ENCODE data around the gene PLRG1.

Gene PLRG1

GRCh38 chr4:154569584-154569983, 19.4 kb upstream of the PLRG1 start:
- no peaks in the 10 kb centered on the region for H3K36me3 ChIP-seq (ENCODE audit: insufficient read depth)
- no peaks in the 10 kb centered on the region for H3K4me1 ChIP-seq (ENCODE audit: low read depth, poor library complexity, severe bottlenecking)
- no peak overlapping the region for H3K4me3 ChIP-seq (IDR thresholded peaks at IDR 0.05; ENCODE audit: insufficient read depth, low read depth, low read length)
- H3K79me2 ChIP-seq (ENCODE audit: insufficient read depth, low read depth): no peaks in the 10 kb centered on the region
- no peak overlapping the region for H3K9ac ChIP-seq
- no peak overlapping the region for H3K27ac ChIP-seq
- H2AFZ ChIP-seq (ENCODE audit: low read depth): no peak overlapping the region
- H3K27me3 ChIP-seq (ENCODE audit: insufficient read depth, low read depth): no peaks in the 10 kb centered on the region
- H4K20me1 ChIP-seq (ENCODE audit: insufficient read depth): no peaks in the 10 kb centered on the region
- no peak overlapping the region for H3K4me2 ChIP-seq
- TF ChIP-seq CTCF (conservative IDR thresholded peaks at IDR 0.05; ENCODE audit: low read depth, low read length): no peak

GRCh38 chr4:154569028-154569427, 18.8 kb upstream of the PLRG1 start:
- H3K36me3 ChIP-seq (ENCODE audit: insufficient read depth): no peaks in the 10 kb centered on the region
- H3K27me3 ChIP-seq (ENCODE audit: insufficient read depth, low read depth): no peaks in the 10 kb centered on the region
- no peak overlapping the region for H2AFZ ChIP-seq (ENCODE audit: low read depth)
- no peaks in the 10 kb centered on the region for H4K20me1 ChIP-seq (ENCODE audit: insufficient read depth)
- no peak overlapping the region for H3K4me2 ChIP-seq
- no peak for TF ChIP-seq CTCF (conservative IDR thresholded peaks at IDR 0.05; ENCODE audit: low read depth, low read length)
- no peaks in the 10 kb centered on the region for H3K4me1 ChIP-seq (ENCODE audit: low read depth, poor library complexity, severe bottlenecking)
- no peak overlapping the region for H3K9ac ChIP-seq
- no peaks in the 10 kb centered on the region for H3K79me2 ChIP-seq (ENCODE audit: insufficient read depth, low read depth)
- no peak overlapping the region for H3K27ac ChIP-seq
- no peak overlapping the region for H3K4me3 ChIP-seq (IDR thresholded peaks at IDR 0.05; ENCODE audit: insufficient read depth, low read depth, low read length)

GRCh38 chr4:154566639-154567204, 16.5 kb upstream of the PLRG1 start:
- Histone ChIP-seq H3K4me3 (IDR thresholded peaks at IDR 0.05; ENCODE audit: insufficient read depth, low read depth, low read length) (no peak overlapping the region), H3K36me3 (ENCODE audit: insufficient read depth) (no peaks in the 10 kb centered on the region), H3K4me2 (no peak overlapping the region), H3K9ac (no peak overlapping the region), H3K4me1 (ENCODE audit: low read depth, poor library complexity, severe bottlenecking) (no peaks in the 10 kb centered on the region), H3K27me3 (ENCODE audit: insufficient read depth, low read depth) (no peaks in the 10 kb centered on the region), H3K79me2 (ENCODE audit: insufficient read depth, low read depth) (no peaks in the 10 kb centered on the region), H2AFZ (ENCODE audit: low read depth) (no peak overlapping the region), H3K27ac (no peak overlapping the region), H4K20me1 (ENCODE audit: insufficient read depth) (no peaks in the 10 kb centered on the region)
- TF ChIP-seq CTCF (conservative IDR thresholded peaks at IDR 0.05; ENCODE audit: low read depth, low read length): no peak

- no peaks in the 10 kb centered on the region for H3K4me1 ChIP-seq (ENCODE audit: low read depth, poor library complexity, severe bottlenecking)
- no peak overlapping the region for H3K27ac ChIP-seq
- H3K4me3 ChIP-seq (IDR thresholded peaks at IDR 0.05; ENCODE audit: insufficient read depth, low read depth, low read length): no peak overlapping the region
- no peaks in the 10 kb centered on the region for H3K27me3 ChIP-seq (ENCODE audit: insufficient read depth, low read depth)
- H3K36me3 ChIP-seq (ENCODE audit: insufficient read depth): no peaks in the 10 kb centered on the region
- no peak overlapping the region for H3K4me2 ChIP-seq
- no peaks in the 10 kb centered on the region for H4K20me1 ChIP-seq (ENCODE audit: insufficient read depth)
- TF ChIP-seq CTCF (conservative IDR thresholded peaks at IDR 0.05; ENCODE audit: low read depth, low read length): no peak
- H2AFZ ChIP-seq (ENCODE audit: low read depth): no peak overlapping the region
- no peaks in the 10 kb centered on the region for H3K79me2 ChIP-seq (ENCODE audit: insufficient read depth, low read depth)
- no peak overlapping the region for H3K9ac ChIP-seq
Measured at GRCh38 chr4:154565704-154566103, 15.5 kb upstream of the PLRG1 start.
